Activated T-helper 2 cell treated with anti-CD3 and anti-CD28 coated beads, Interferon-gamma antibody, Interleukin-2, Interleukin-4, amounts not matched to agents 10 μg/mL and 5 μg/mL and 100 μg/mL, durations not matched to agents 14 hours and 24 hours and 36 hours (primary cell): ENCODE data around the gene TGM2. TPM values are rescaled to one million over a fixed set of nuclear protein-coding genes. Genes with fewer than 3 reads are reported as not detected.

Experiments
- DNase-seq: peaks from one replicate; pipeline ENCODE4 v3.0.0; 2021; ENCODE audit warnings: low spot score
- H3K27ac Mint-ChIP-seq: one replicate; pipeline ENCODE4 v1.8.0; 2021; ENCODE audit warnings: mixed read lengths
- H3K27me3 Mint-ChIP-seq: one replicate; pipeline ENCODE4 v1.8.0; 2021; ENCODE audit warnings: low read depth, mixed read lengths
- H3K36me3 Mint-ChIP-seq: one replicate; pipeline ENCODE4 v1.8.0; 2021; ENCODE audit warnings: low read depth, mixed read lengths
- H3K4me1 Mint-ChIP-seq: one replicate; pipeline ENCODE4 v1.8.0; 2021; ENCODE audit warnings: low read depth, mixed read lengths
- H3K4me3 Mint-ChIP-seq: one replicate; pipeline ENCODE4 v1.8.0; 2021; ENCODE audit warnings: low read depth, mild to moderate bottlenecking, moderate library complexity, mixed read lengths
- H3K9me3 Mint-ChIP-seq: one replicate; pipeline ENCODE4 v1.8.0; 2021; ENCODE audit warnings: mixed read lengths
- intact Hi-C: fragments of 100-400 bp; cut with micrococcal nuclease; formaldehyde crosslinking; loops from one replicate; pipeline ENCODE4 v1.15.1; 2023
- total RNA-seq: library from RNA; stranded (reverse); gene quantifications from 2 replicates; pipeline ENCODE4 v1.2.3, GENCODE V29; 2022

The TGM2 gene
- total RNA-seq, 1 donor from 2014 or later, result not detected

DNA sequence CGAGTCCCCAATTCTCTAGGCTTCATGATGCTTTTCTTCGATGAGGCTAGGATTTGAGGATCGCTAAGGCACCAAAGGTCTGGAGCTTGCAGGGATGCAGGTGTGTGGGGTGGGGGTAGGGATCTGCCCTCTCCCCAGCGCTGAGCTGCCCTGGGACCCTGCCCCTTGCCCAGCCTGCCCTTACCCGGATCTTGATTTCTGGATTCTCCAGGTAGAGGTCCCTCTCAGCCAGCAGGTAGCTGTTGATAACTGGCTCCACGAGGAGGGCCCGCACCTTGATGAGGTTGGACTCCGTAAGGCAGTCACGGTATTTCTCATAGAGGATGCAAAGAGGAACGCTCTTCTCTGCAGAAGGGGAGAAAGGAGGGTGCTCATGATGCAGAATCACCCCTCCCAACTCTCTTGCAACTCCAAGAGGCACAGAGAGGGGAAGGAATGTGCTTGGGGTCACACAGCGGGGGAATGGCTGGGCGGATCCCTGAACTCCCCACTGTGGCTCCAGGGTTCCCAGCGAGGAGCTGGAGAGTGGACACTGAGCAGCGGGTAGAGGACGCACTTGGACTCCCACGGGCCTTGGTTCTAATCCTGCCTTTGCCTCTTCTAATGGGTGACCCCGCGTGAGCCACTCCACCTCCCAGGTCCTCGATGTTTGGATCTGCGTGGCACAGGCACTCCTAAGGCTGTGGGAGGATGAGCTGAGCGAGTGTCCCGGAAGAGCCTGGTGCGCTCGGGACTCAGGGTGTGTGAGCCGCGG, 32.7 kb downstream of the TGM2 start:
- H3K9me3 Mint-ChIP-seq, result no peaks in the 10 kb centered on the region
- intact Hi-C loops, result no loop called here
- H3K27me3 Mint-ChIP-seq, result no peaks in the 10 kb centered on the region
- no peak overlapping the region for H3K27ac Mint-ChIP-seq
- no peaks in the 10 kb centered on the region for H3K36me3 Mint-ChIP-seq
- no peak for DNase-seq
- H3K4me1 Mint-ChIP-seq, result peaks cover 12% of the 10 kb centered on the region
- H3K4me3 Mint-ChIP-seq, result no peak overlapping the region

DNA sequence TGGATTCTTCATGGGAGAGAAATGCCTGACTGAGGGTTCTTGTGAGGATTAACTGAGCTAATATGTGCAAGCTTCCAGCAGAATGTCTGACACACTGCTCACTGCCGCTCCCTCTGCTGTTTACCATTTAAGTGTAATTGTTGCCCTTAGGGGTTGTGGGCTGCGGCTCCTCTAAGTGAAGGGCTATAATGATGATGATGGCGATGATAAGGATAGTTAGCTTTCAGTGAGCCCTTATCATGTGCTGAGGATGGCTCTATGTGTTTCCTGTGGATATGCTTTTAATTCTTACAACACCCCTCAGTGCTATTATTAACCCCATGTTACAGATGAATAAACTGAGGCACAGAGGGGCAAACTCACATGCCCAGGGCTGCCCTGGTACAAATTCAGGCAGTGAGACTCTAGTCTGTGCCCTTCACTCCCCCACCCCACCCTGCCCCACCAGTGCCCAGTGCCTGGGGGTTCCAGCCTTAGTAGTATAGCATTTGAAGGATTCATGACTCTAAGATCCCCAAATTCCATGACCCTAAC, 33.4 kb downstream of the TGM2 start:
- no peak overlapping the region for H3K4me3 Mint-ChIP-seq
- no peak for DNase-seq
- intact Hi-C loops, result no loop called here
- no peak overlapping the region for H3K27ac Mint-ChIP-seq
- H3K9me3 Mint-ChIP-seq, result no peaks in the 10 kb centered on the region
- H3K36me3 Mint-ChIP-seq, result no peaks in the 10 kb centered on the region
- H3K27me3 Mint-ChIP-seq, result no peaks in the 10 kb centered on the region
- peaks cover 12% of the 10 kb centered on the region for H3K4me1 Mint-ChIP-seq

DNA sequence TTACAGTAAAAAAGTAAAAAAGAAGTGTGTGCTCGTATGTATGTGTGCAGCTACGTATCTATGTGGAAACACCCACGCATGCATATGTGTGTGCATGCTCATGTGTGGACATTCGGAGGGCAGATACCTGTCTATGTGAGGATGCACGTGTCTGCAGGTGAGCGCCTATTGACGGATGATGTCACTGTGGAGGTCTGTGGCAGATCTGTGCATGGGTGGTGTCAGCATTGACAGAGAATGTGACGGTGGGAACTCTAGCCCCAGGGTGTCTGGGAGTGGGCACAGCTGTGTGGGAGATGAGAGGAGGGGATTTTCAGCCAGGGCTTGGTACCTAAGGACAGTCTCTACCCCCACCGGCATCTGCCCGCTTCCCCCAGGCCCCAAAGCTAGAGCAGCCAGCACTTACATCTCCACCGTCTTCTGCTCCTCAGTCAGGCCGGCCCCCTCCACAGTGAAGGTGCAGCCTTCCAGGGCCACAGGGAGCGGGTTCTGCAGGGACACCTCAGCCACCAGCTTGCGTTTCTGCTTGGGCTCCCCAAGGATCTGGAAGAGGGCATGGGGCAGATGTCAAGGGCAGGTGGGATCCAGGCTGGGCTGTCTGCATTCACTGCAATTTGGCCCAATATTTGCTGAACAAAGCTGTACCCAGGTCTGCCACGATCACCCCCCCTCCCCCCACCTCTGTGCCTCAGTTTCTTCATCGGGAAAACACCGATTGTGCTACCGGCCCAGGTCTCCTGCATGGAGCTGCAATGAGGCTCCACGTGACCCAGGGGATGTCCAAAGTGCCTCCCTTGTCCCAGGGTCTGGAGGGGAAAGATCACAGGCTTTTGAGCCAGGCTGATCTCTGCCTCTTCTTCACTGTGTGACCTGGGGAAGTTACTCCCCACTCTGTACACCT, 34.1 kb downstream of the TGM2 start:
- intact Hi-C loops, result no loop called here
- Mint-ChIP-seq H3K4me3 (no peak overlapping the region), H3K27ac (no peak overlapping the region), H3K27me3 (no peaks in the 10 kb centered on the region), H3K36me3 (no peaks in the 10 kb centered on the region), H3K9me3 (no peaks in the 10 kb centered on the region), H3K4me1 (peaks cover 12% of the 10 kb centered on the region)
- DNase-seq, result no peak

DNA sequence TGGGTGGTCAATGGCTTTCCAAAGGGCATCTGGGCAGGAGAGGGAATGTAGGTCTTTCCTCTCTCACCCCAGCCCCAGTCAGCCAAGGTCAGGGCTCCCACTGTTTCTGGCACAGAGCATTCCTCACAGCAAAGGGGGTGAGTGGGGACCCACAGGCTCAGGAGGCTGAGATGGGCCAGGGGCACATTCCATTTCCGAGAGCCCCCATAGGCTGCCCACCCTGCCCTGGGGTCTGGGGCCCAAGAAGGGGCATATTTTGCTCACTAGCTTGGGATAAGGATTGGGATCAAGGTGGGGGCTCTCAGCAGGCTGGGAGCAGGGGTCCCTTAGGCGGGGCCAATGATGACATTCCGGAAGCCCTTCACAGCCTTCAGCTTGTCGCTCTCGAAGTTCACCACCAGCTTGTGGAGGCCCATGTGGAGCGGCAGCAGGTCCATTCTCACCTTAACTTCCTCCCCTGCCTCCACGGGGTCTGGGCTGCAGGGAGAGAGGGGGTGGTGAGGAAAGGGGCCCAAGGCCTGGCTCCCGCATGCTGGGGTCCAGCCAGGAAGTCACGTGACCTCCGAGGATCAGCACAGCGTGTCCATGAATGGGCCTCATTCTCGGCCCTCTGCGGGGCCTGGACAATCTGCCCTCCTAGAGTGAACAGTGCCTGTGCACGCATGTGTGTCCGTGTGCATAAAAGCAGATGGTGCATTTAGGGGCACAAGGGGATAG, 35.0 kb downstream of the TGM2 start:
- DNase-seq, result no peak
- no peak overlapping the region for H3K4me3 Mint-ChIP-seq
- H3K36me3 Mint-ChIP-seq, result no peaks in the 10 kb centered on the region
- H3K27me3 Mint-ChIP-seq, result no peaks in the 10 kb centered on the region
- no peak overlapping the region for H3K27ac Mint-ChIP-seq
- H3K4me1 Mint-ChIP-seq, result peaks cover 9% of the 10 kb centered on the region
- intact Hi-C loops, result no loop called here
- no peaks in the 10 kb centered on the region for H3K9me3 Mint-ChIP-seq

DNA sequence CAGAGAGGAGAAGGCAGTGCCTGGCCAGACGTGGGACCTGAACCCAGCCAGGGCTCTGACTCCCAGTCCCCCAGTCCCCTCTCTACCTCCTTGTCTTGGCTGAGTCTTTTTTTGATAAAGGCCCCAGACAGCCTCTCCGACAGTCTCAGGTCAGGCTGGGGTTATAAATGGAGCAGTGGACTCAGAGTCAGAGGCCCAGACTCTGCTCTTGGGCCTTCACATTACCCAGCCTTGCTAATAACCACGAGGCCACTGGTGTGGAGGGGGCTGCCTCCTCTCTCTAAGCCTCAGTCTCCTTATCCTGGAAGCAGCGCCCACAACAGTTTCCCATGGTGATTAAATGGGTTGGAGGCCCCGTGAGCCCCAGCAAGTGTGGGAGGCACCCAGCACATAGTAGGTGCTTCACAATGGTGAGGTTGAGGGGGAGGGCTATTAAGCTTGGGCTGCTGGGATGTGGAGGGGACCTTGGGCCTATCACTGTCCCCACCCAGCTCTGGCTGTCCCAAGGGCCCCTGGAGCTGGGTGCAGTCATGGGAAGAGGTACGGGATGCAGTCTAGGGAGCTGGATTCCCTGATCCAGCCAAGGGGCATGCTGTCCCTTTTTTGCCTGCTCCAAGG, 35.7 kb downstream of the TGM2 start:
- Mint-ChIP-seq H3K4me1 (peaks cover 2% of the 10 kb centered on the region), H3K27me3 (no peaks in the 10 kb centered on the region), H3K27ac (no peak overlapping the region), H3K36me3 (no peaks in the 10 kb centered on the region), H3K4me3 (no peak overlapping the region), H3K9me3 (no peaks in the 10 kb centered on the region)
- intact Hi-C loops, result no loop called here
- DNase-seq, result no peak

DNA sequence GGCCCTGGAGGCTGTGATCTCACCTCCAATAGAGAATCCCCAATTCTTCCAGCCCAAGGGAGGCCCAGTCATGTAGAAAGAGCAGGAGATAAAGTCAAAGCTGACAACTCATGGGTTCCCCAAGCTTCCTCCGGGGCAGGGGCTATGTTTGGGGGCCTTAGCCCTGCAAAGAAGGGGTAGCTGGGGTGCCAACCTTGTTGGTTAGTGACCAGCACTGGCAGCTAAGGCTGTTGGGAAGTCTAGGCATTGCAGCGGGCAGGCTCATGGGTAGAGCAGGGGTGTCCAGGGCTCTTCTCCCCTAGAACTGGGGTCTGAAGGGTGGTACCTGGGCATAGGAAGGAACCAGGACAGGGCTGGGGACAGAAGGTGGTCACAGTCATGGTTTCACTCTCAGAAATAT, 36.4 kb downstream of the TGM2 start:
- intact Hi-C loops, result no loop called here
- H3K27ac Mint-ChIP-seq, result no peak overlapping the region
- no peaks in the 10 kb centered on the region for H3K36me3 Mint-ChIP-seq
- H3K4me1 Mint-ChIP-seq, result no peaks in the 10 kb centered on the region
- H3K4me3 Mint-ChIP-seq, result no peak overlapping the region
- no peaks in the 10 kb centered on the region for H3K9me3 Mint-ChIP-seq
- H3K27me3 Mint-ChIP-seq, result no peaks in the 10 kb centered on the region
- no peak for DNase-seq

DNA sequence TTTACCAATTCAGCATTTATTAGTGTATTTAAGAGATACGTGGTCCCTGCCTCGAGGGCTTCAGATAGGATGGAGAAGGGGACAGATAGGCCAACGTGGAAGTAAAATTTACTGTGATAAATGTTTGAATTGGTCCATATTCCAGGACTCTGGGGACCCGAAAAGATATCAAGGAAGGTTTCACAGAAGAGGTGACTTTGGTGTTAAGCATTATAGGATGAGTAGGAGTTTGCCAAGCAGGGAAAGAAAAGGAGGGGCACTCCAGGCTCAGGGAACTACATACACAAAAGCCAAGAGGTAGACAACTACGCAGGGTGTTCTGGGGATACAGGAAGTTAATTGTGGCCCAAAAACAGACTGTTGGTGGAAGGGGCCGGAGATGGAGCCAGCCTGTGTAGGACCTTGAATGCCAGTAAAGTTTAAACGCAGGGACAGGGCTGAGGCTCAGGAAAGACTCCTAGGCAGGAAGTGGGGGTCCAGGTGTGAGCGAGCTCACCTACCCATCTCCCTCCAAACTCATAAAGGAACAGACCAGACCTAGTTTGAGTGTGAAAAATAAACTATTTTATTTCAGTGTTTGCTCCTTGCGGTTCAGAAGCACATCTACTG, 37.0 kb downstream of the TGM2 start:
- Mint-ChIP-seq H3K4me1 (peaks cover 4% of the 10 kb centered on the region), H3K36me3 (no peaks in the 10 kb centered on the region), H3K9me3 (no peaks in the 10 kb centered on the region), H3K27me3 (no peaks in the 10 kb centered on the region), H3K27ac (no peak overlapping the region), H3K4me3 (no peak overlapping the region)
- intact Hi-C loops, result no loop called here
- DNase-seq, result no peak

DNA sequence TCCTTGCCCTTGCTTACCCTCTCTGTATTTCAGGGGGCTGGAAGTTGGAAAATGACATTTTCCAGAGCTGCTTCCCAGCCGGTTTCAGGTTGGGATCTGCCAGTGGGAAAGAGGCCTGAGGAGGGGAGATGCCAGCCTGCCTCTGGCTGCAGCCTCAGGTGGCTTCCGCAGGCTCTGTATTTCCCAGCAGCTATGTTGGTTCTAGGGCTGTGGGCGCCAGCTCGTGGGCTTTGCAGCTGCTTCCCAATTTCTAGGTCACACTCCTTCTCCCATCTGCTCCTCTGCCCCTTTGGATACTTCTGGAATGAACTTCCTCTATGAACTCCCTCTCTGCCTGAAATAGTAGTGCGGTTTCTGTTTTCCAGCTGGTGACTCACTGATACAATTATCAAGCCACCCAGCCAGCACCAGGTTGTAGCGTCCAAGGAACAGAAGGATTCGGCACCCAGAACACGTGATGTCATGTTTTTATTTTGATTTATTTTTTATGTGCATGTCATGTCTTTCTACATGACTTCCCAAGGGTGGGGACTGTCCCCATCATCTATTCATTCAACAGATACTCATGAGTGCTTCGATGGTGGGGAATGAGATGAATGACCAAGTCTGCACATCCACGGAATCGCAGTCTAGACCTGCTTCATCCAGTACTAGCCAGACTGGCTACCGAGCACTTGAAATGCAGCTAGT, 38.0 kb downstream of the TGM2 start:
- no peaks in the 10 kb centered on the region for H3K27me3 Mint-ChIP-seq
- intact Hi-C loops, result no loop called here
- DNase-seq, result no peak
- H3K27ac Mint-ChIP-seq, result no peak overlapping the region
- no peak overlapping the region for H3K4me3 Mint-ChIP-seq
- no peaks in the 10 kb centered on the region for H3K36me3 Mint-ChIP-seq
- peaks cover 5% of the 10 kb centered on the region for H3K4me1 Mint-ChIP-seq
- no peaks in the 10 kb centered on the region for H3K9me3 Mint-ChIP-seq

DNA sequence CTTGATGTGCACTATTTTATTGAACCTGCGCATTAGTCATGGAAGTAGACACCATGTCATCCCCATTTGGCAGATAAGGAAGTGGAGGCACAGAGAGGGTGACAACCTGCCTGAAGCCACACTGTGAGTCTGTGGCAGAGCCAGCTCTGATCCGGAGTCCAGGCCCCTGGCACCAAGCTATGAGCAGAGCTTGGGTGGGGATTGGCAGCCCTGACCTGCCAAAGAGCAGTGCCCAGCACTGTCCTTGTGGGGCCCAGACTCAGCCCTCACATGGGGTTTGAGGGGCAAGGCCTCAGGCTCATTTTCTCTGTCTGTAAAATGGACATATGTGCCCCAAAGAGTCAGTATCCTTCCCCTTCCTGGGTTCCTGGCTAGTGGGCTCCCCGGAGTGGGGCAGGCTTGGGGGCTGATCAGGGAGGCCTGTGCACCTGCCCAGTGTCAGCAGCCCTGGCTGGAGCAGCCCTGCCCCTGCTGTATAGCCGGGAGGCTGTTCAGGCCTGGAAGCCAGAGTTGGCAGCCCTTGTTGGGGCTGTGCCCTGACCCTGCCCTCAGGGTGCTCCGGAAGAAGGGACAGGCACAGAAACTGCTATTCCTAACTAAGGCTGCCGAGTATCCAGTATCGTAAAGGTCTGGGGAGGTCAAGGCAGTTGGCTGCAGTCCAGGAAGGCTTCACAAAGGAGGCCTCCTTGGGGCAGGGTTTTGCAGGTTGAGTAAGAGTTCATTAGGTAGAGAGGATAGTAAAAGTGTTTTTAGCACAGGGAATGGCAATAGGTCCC, 38.7 kb downstream of the TGM2 start:
- H3K9me3 Mint-ChIP-seq, result no peaks in the 10 kb centered on the region
- H3K4me1 Mint-ChIP-seq, result peaks cover 5% of the 10 kb centered on the region
- intact Hi-C loops, result no loop called here
- no peak overlapping the region for H3K4me3 Mint-ChIP-seq
- no peak overlapping the region for H3K27ac Mint-ChIP-seq
- DNase-seq, result no peak
- no peaks in the 10 kb centered on the region for H3K36me3 Mint-ChIP-seq
- no peaks in the 10 kb centered on the region for H3K27me3 Mint-ChIP-seq

DNA sequence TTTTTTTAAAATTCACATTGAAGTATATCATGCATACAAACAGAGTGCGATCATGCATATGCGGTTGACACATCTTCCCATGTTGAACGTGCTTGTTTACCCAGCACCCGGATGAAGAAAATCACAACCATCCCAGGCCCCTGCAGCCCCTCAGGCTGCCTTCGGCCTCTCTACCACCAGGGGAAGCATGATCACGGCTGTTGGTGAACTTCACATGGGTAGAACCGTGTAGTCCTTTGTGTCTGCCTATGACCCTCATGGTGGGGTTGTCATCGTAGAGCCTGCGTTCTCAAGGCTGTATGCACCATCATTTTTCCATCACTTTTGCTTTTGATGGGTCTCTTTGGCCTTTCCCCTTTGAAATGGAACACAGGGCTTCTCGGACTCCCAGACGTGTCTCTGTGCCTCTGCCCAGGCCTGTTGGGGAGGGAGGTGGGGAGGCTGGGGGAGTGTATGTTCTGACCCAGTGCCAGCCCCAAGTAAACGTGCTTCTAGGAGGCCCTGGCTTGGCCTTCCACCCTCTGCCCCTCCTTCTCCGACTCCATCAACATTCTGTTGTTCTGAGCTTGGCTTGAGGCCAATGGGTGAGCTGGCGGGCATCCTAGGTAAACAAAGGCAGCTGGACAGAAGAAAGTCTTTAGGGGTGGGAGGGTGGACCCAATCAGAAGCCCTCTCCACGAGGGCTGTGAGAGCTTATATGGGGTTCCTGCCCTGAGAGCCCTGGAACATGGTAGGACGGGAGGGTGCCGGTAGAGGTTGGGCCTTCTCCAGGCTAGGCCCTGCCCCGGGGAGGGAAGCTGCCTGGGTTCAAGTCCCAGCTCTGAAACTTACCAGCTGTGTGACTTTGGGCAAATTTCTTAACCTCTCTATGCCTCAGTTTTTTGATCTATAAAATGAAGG, 39.7 kb downstream of the TGM2 start:
- Mint-ChIP-seq H3K27ac (no peak overlapping the region), H3K27me3 (no peaks in the 10 kb centered on the region), H3K36me3 (no peaks in the 10 kb centered on the region), H3K4me3 (no peak overlapping the region), H3K9me3 (no peaks in the 10 kb centered on the region), H3K4me1 (peaks cover 5% of the 10 kb centered on the region)
- intact Hi-C loops, result no loop called here
- DNase-seq, result no peak
